ENCODE data around the gene OTOP2. TPM values are rescaled to one million over a fixed set of nuclear protein-coding genes. Genes with fewer than 3 reads are reported as not detected.

OTOP2 gene
- total RNA-seq, 5 donors from 2014 or later (not counting 1 experiment from before 2014, with no cell fraction given) = not detected

GRCh38 chr17:74918906-74919305 is 5.2 kb upstream of the OTOP2 start:
- no peak overlapping the region for H3K27ac Mint-ChIP-seq
- POLR2A ChIA-PET = no interaction called here
- H3K4me1 Mint-ChIP-seq = peaks cover 6 to 11% (median 8%) of the 10 kb centered on the region in 3 donors
- no peak overlapping the region for H3K4me3 Mint-ChIP-seq
- CTCF ChIA-PET = interaction anchor here in 1 of 2 donors (0.7 to 1.1 kb wide), 2 partner anchors 46 to 124 kb away, joined by 3 to 4 read pairs; no protein-coding TSS in a partner anchor
- ATAC-seq (replicated peaks in 1 of 4) (no peak), DNase-seq (no peak)
- no peak overlapping the region for H3K27ac ChIP-seq (ENCODE audit: low read length)
- H3K9me3 ChIP-seq = no peaks in the 10 kb centered on the region
- no peaks in the 10 kb centered on the region for H3K36me3 ChIP-seq (ENCODE audit: control insufficient read depth in 2 of 2, extremely low read depth in 1 of 2, insufficient read depth in 1 of 2, low read length in 1 of 2)
- H3K27me3 Mint-ChIP-seq = peaks cover 27 to 55% of the 10 kb centered on the region in 2 donors
- no peak overlapping the region for H3K4me3 ChIP-seq (ENCODE audit: control insufficient read depth in 1 of 2, extremely low read depth in 1 of 2, low read length in 1 of 2)
- H3K27me3 ChIP-seq (replicated peaks in 1 of 2; ENCODE audit: control insufficient read depth in 2 of 2, extremely low read depth in 1 of 2, insufficient read depth in 2 of 2, low read length in 1 of 2) = peaks cover 5 to 88% of the 10 kb centered on the region in 2 experiments
- WGBS (ENCODE audit: insufficient coverage) = 100% methylated on average over 1 of the region's 5 CpGs
- no peaks in the 10 kb centered on the region for H3K9me3 Mint-ChIP-seq
- peaks cover 2 to 22% of the 10 kb centered on the region in 2 experiments for H3K4me1 ChIP-seq (ENCODE audit: control insufficient read depth in 1 of 2, extremely low read depth in 1 of 2, insufficient read depth in 2 of 2, low read length in 2 of 2)
- H3K36me3 Mint-ChIP-seq = no peaks in the 10 kb centered on the region

- H3K27ac ChIP-seq (ENCODE audit: low read length) = no peak overlapping the region
- DNase-seq (peak in 1 of 35 experiments; percentile 20), ATAC-seq (replicated peaks in 1 of 4) (no peak)
- CTCF ChIA-PET = interaction anchor here in 1 of 2 donors (1.1 kb wide), 1 partner anchor 123 kb away, joined by 3 read pairs; no protein-coding TSS in a partner anchor
- Mint-ChIP-seq H3K27ac (no peak overlapping the region), H3K27me3 (peaks cover 31 to 59% of the 10 kb centered on the region in 2 donors), H3K4me1 (peaks cover 12 to 15% (median 13%) of the 10 kb centered on the region in 3 donors), H3K4me3 (peak overlapping the region in 1 of 3 donors; percentile 29), H3K9me3 (no peaks in the 10 kb centered on the region), H3K36me3 (no peaks in the 10 kb centered on the region)
- 64% methylated on average over 64 of the region's 67 CpGs for WGBS (ENCODE audit: insufficient coverage)
- H3K9me3 ChIP-seq = no peaks in the 10 kb centered on the region
- POLR2A ChIA-PET = no interaction called here
- no peaks in the 10 kb centered on the region for H3K36me3 ChIP-seq (ENCODE audit: control insufficient read depth in 2 of 2, extremely low read depth in 1 of 2, insufficient read depth in 1 of 2, low read length in 1 of 2)
- H3K4me1 ChIP-seq (ENCODE audit: control insufficient read depth in 1 of 2, extremely low read depth in 1 of 2, insufficient read depth in 2 of 2, low read length in 2 of 2) = peaks cover 2 to 29% of the 10 kb centered on the region in 2 experiments
- peaks cover 5 to 96% of the 10 kb centered on the region in 2 experiments for H3K27me3 ChIP-seq (replicated peaks in 1 of 2; ENCODE audit: control insufficient read depth in 2 of 2, extremely low read depth in 1 of 2, insufficient read depth in 2 of 2, low read length in 1 of 2)
- H3K4me3 ChIP-seq (ENCODE audit: control insufficient read depth in 1 of 2, extremely low read depth in 1 of 2, low read length in 1 of 2) = no peak overlapping the region
These were observed 4.4 kb upstream of the OTOP2 start for GRCh38 chr17:74919440-74920305.

- H3K4me3 Mint-ChIP-seq = no peak overlapping the region
- H3K36me3 Mint-ChIP-seq = no peaks in the 10 kb centered on the region
- no peak for DNase-seq
- H3K9me3 Mint-ChIP-seq = no peaks in the 10 kb centered on the region
- Histone ChIP-seq H3K4me3 (ENCODE audit: control insufficient read depth in 1 of 2, extremely low read depth in 1 of 2, low read length in 1 of 2) (no peak overlapping the region), H3K4me1 (ENCODE audit: control insufficient read depth in 1 of 2, extremely low read depth in 1 of 2, insufficient read depth in 2 of 2, low read length in 2 of 2) (peaks cover 2 to 31% of the 10 kb centered on the region in 2 experiments), H3K9me3 (no peaks in the 10 kb centered on the region), H3K27ac (ENCODE audit: low read length) (no peak overlapping the region), H3K27me3 (replicated peaks in 1 of 2; ENCODE audit: control insufficient read depth in 2 of 2, extremely low read depth in 1 of 2, insufficient read depth in 2 of 2, low read length in 1 of 2) (peaks cover 7 to 96% of the 10 kb centered on the region in 2 experiments), H3K36me3 (ENCODE audit: control insufficient read depth in 2 of 2, extremely low read depth in 1 of 2, insufficient read depth in 1 of 2, low read length in 1 of 2) (no peaks in the 10 kb centered on the region)
- ATAC-seq (replicated peaks in 1 of 4) = no peak
- H3K27me3 Mint-ChIP-seq = peaks cover 37 to 65% of the 10 kb centered on the region in 2 donors
- WGBS (ENCODE audit: insufficient coverage) = 65% methylated on average over 27 of the region's 27 CpGs
- no peak overlapping the region for H3K27ac Mint-ChIP-seq
- ChIA-PET CTCF (no interaction called here), POLR2A (no interaction called here)
- peaks cover 14 to 17% (median 14%) of the 10 kb centered on the region in 3 donors for H3K4me1 Mint-ChIP-seq
These were observed 3.8 kb upstream of the OTOP2 start for GRCh38 chr17:74920306-74920620.

GRCh38 chr17:74920642-74921025 is 3.4 kb upstream of the OTOP2 start:
- ATAC-seq (replicated peaks in 1 of 4) (no peak), DNase-seq (no peak)
- Histone ChIP-seq H3K36me3 (ENCODE audit: control insufficient read depth in 2 of 2, extremely low read depth in 1 of 2, insufficient read depth in 1 of 2, low read length in 1 of 2) (no peaks in the 10 kb centered on the region), H3K4me1 (ENCODE audit: control insufficient read depth in 1 of 2, extremely low read depth in 1 of 2, insufficient read depth in 2 of 2, low read length in 2 of 2) (peaks cover 2 to 31% of the 10 kb centered on the region in 2 experiments), H3K27ac (ENCODE audit: low read length) (no peak overlapping the region), H3K9me3 (no peaks in the 10 kb centered on the region), H3K27me3 (replicated peaks in 1 of 2; ENCODE audit: control insufficient read depth in 2 of 2, extremely low read depth in 1 of 2, insufficient read depth in 2 of 2, low read length in 1 of 2) (peaks cover 7 to 96% of the 10 kb centered on the region in 2 experiments), H3K4me3 (ENCODE audit: control insufficient read depth in 1 of 2, extremely low read depth in 1 of 2, low read length in 1 of 2) (no peak overlapping the region)
- H3K4me3 Mint-ChIP-seq = no peak overlapping the region
- peaks cover 14 to 20% (median 14%) of the 10 kb centered on the region in 3 donors for H3K4me1 Mint-ChIP-seq
- ChIA-PET POLR2A (no interaction called here), CTCF (no interaction called here)
- WGBS (ENCODE audit: insufficient coverage) = 48% methylated on average over 2 of the region's 6 CpGs
- H3K36me3 Mint-ChIP-seq = no peaks in the 10 kb centered on the region
- no peaks in the 10 kb centered on the region for H3K9me3 Mint-ChIP-seq
- no peak overlapping the region for H3K27ac Mint-ChIP-seq
- peaks cover 41 to 69% of the 10 kb centered on the region in 2 donors for H3K27me3 Mint-ChIP-seq

- H3K36me3 ChIP-seq (ENCODE audit: control insufficient read depth in 2 of 2, extremely low read depth in 1 of 2, insufficient read depth in 1 of 2, low read length in 1 of 2) = no peaks in the 10 kb centered on the region
- no peaks in the 10 kb centered on the region for H3K9me3 Mint-ChIP-seq
- ChIA-PET CTCF (no interaction called here), POLR2A (no interaction called here)
- ATAC-seq (replicated peaks in 1 of 4) (no peak), DNase-seq (no peak)
- H3K27me3 Mint-ChIP-seq = peaks cover 42 to 72% of the 10 kb centered on the region in 2 donors
- H3K36me3 Mint-ChIP-seq = no peaks in the 10 kb centered on the region
- 79% methylated on average over 14 of the region's 19 CpGs for WGBS (ENCODE audit: insufficient coverage)
- H3K4me3 Mint-ChIP-seq = no peak overlapping the region
- H3K27me3 ChIP-seq (replicated peaks in 1 of 2; ENCODE audit: control insufficient read depth in 2 of 2, extremely low read depth in 1 of 2, insufficient read depth in 2 of 2, low read length in 1 of 2) = peaks cover 7 to 98% of the 10 kb centered on the region in 2 experiments
- no peak overlapping the region for H3K27ac ChIP-seq (ENCODE audit: low read length)
- H3K4me1 ChIP-seq (ENCODE audit: control insufficient read depth in 1 of 2, extremely low read depth in 1 of 2, insufficient read depth in 2 of 2, low read length in 2 of 2) = peaks cover 2 to 31% of the 10 kb centered on the region in 2 experiments
- H3K27ac Mint-ChIP-seq = no peak overlapping the region
- H3K4me1 Mint-ChIP-seq = peaks cover 14 to 20% (median 14%) of the 10 kb centered on the region in 3 donors
- H3K9me3 ChIP-seq = no peaks in the 10 kb centered on the region
- H3K4me3 ChIP-seq (ENCODE audit: control insufficient read depth in 1 of 2, extremely low read depth in 1 of 2, low read length in 1 of 2) = no peak overlapping the region
These were observed 2.9 kb upstream of the OTOP2 start for GRCh38 chr17:74921026-74921681.

GRCh38 chr17:74921769-74922168 is 2.3 kb upstream of the OTOP2 start:
- H3K27me3 ChIP-seq (replicated peaks in 1 of 2; ENCODE audit: control insufficient read depth in 2 of 2, extremely low read depth in 1 of 2, insufficient read depth in 2 of 2, low read length in 1 of 2) = peaks cover 7 to 94% of the 10 kb centered on the region in 2 experiments
- no peaks in the 10 kb centered on the region for H3K36me3 ChIP-seq (ENCODE audit: control insufficient read depth in 2 of 2, extremely low read depth in 1 of 2, insufficient read depth in 1 of 2, low read length in 1 of 2)
- CTCF ChIA-PET = no interaction called here
- H3K27ac ChIP-seq (ENCODE audit: low read length) = no peak overlapping the region
- ATAC-seq (replicated peaks in 1 of 4) (no peak), DNase-seq (no peak)
- Mint-ChIP-seq H3K27me3 (peaks cover 42 to 72% of the 10 kb centered on the region in 2 donors), H3K27ac (no peak overlapping the region), H3K9me3 (no peaks in the 10 kb centered on the region), H3K36me3 (no peaks in the 10 kb centered on the region), H3K4me3 (no peak overlapping the region), H3K4me1 (peaks cover 14 to 20% (median 14%) of the 10 kb centered on the region in 3 donors)
- POLR2A ChIA-PET = no interaction called here
- H3K9me3 ChIP-seq = no peaks in the 10 kb centered on the region
- peaks cover 2 to 31% of the 10 kb centered on the region in 2 experiments for H3K4me1 ChIP-seq (ENCODE audit: control insufficient read depth in 1 of 2, extremely low read depth in 1 of 2, insufficient read depth in 2 of 2, low read length in 2 of 2)
- no peak overlapping the region for H3K4me3 ChIP-seq (ENCODE audit: control insufficient read depth in 1 of 2, extremely low read depth in 1 of 2, low read length in 1 of 2)
- WGBS (ENCODE audit: insufficient coverage) = 100% methylated on average over 2 of the region's 2 CpGs
